ENCODE measurements around the gene BCL6. TPM values are rescaled to one million over a fixed set of nuclear protein-coding genes. Genes with fewer than 3 reads are reported as not detected.

Gene BCL6
- total RNA-seq, 1 experiment from 2014 or later: 16.4 TPM

- H3K9me3 Mint-ChIP-seq (ENCODE audit: unreplicated experiment): peaks cover 7% of the 10 kb centered on the region
- no TSS peak for BruUV-seq (replicated peaks)
- POLR2A ChIA-PET: no interaction called here
- intact Hi-C loops (cut with micrococcal nuclease): no loop called here
- no peaks in the 10 kb centered on the region for H3K36me3 Mint-ChIP-seq (ENCODE audit: insufficient read depth, unreplicated experiment)
- H3K27me3 Mint-ChIP-seq (ENCODE audit: insufficient read depth, unreplicated experiment): peaks cover 40% of the 10 kb centered on the region
- CTCF ChIA-PET: interaction anchor here (0.7 kb wide), 1 partner anchor 24 kb away, joined by 4 read pairs; no protein-coding TSS in a partner anchor
- no peak for DNase-seq (ENCODE audit: unreplicated experiment)
- TF ChIP-seq CTCF (IDR thresholded peaks at IDR 0.05; ENCODE audit: unreplicated experiment): no peak
- H3K27ac Mint-ChIP-seq (ENCODE audit: low read depth, unreplicated experiment): no peak overlapping the region
- H3K4me3 Mint-ChIP-seq (ENCODE audit: unreplicated experiment): no peak overlapping the region
- no peaks in the 10 kb centered on the region for H3K4me1 Mint-ChIP-seq (ENCODE audit: insufficient read depth, unreplicated experiment)
These were observed 46.5 kb downstream of the BCL6 start for GRCh38 chr3:187698499-187699399.

DNA sequence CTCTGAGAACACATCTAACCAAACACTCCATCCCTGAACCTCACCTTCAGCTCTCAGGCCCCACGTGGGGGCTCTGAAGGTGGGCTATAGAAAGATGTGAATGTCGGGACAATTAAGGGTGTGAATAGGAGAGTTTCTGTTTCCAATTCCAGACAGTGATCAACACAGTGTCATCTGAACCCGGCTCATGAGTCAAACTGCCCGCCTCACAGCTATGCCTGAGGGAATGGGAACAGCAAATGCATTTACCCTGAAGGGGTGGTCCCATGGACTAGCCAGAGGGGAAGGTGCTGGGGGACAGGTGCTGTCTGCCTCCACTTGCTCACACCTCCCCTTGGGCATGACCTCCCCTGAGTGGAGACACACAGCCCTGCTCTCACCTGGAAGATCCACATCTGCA lies 49.2 kb downstream of the BCL6 start:
- Mint-ChIP-seq H3K27ac (ENCODE audit: low read depth, unreplicated experiment) (no peak overlapping the region), H3K9me3 (ENCODE audit: unreplicated experiment) (peaks cover 7% of the 10 kb centered on the region), H3K27me3 (ENCODE audit: insufficient read depth, unreplicated experiment) (peaks cover 54% of the 10 kb centered on the region), H3K4me3 (ENCODE audit: unreplicated experiment) (no peak overlapping the region), H3K4me1 (ENCODE audit: insufficient read depth, unreplicated experiment) (no peaks in the 10 kb centered on the region), H3K36me3 (ENCODE audit: insufficient read depth, unreplicated experiment) (no peaks in the 10 kb centered on the region)
- no peak for DNase-seq (ENCODE audit: unreplicated experiment)
- intact Hi-C loops (cut with micrococcal nuclease): no loop called here
- TF ChIP-seq CTCF (IDR thresholded peaks at IDR 0.05; ENCODE audit: unreplicated experiment): no peak
- POLR2A ChIA-PET: interaction anchor here (0.6 kb wide), 1 partner anchor 726 kb away, joined by 3 read pairs; no protein-coding TSS in a partner anchor
- no TSS peak for BruUV-seq (replicated peaks)
- CTCF ChIA-PET: interaction anchor here (3.0 kb wide), 1 partner anchor 17 kb away, joined by 22 read pairs; no protein-coding TSS in a partner anchor

- CTCF ChIA-PET: interaction anchor here (0.6 to 3.0 kb wide), 2 partner anchors 16 to 377 kb away, joined by 4 to 22 read pairs; no protein-coding TSS in a partner anchor
- H3K27me3 Mint-ChIP-seq (ENCODE audit: insufficient read depth, unreplicated experiment): peaks cover 59% of the 10 kb centered on the region
- no peaks in the 10 kb centered on the region for H3K36me3 Mint-ChIP-seq (ENCODE audit: insufficient read depth, unreplicated experiment)
- no TSS peak for BruUV-seq (replicated peaks)
- no peak overlapping the region for H3K4me3 Mint-ChIP-seq (ENCODE audit: unreplicated experiment)
- TF ChIP-seq CTCF (IDR thresholded peaks at IDR 0.05; ENCODE audit: unreplicated experiment): no peak
- intact Hi-C loops (cut with micrococcal nuclease): no loop called here
- POLR2A ChIA-PET: no interaction called here
- H3K4me1 Mint-ChIP-seq (ENCODE audit: insufficient read depth, unreplicated experiment): no peaks in the 10 kb centered on the region
- no peak overlapping the region for H3K27ac Mint-ChIP-seq (ENCODE audit: low read depth, unreplicated experiment)
- H3K9me3 Mint-ChIP-seq (ENCODE audit: unreplicated experiment): peaks cover 7% of the 10 kb centered on the region
- DNase-seq (ENCODE audit: unreplicated experiment): no peak
These were observed 49.8 kb downstream of the BCL6 start for GRCh38 chr3:187695449-187695848.

DNA sequence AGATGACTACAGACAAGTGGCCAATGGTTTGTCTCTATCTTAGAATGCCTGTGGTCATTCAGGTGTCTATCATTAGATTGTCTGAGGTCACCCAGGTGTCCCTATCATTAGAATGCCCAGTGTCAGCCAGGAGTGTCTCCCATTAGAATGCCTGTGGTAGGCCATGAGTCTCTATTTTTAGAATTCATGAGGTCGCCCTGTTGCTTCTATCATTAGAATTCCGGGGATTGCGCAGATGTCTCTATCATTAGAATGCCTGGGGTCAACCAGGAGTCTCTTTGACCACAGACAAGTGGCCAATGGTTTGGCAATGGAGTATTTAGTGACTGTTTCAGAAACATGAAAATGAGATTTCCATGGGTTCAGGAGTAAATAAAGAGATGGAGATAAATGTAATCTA lies 50.5 kb downstream of the BCL6 start:
- BruUV-seq (replicated peaks): no TSS peak
- H3K9me3 Mint-ChIP-seq (ENCODE audit: unreplicated experiment): peaks cover 7% of the 10 kb centered on the region
- CTCF ChIA-PET: interaction anchor here (0.9 to 3.0 kb wide), 4 partner anchors 15 to 376 kb away, joined by 3 to 22 read pairs (median 4); no protein-coding TSS in a partner anchor
- intact Hi-C loops (cut with micrococcal nuclease): no loop called here
- H3K27ac Mint-ChIP-seq (ENCODE audit: low read depth, unreplicated experiment): no peak overlapping the region
- H3K4me3 Mint-ChIP-seq (ENCODE audit: unreplicated experiment): no peak overlapping the region
- no peaks in the 10 kb centered on the region for H3K36me3 Mint-ChIP-seq (ENCODE audit: insufficient read depth, unreplicated experiment)
- no peak for TF ChIP-seq CTCF (IDR thresholded peaks at IDR 0.05; ENCODE audit: unreplicated experiment)
- H3K27me3 Mint-ChIP-seq (ENCODE audit: insufficient read depth, unreplicated experiment): peaks cover 59% of the 10 kb centered on the region
- H3K4me1 Mint-ChIP-seq (ENCODE audit: insufficient read depth, unreplicated experiment): no peaks in the 10 kb centered on the region
- no peak for DNase-seq (ENCODE audit: unreplicated experiment)
- POLR2A ChIA-PET: no interaction called here
